ENCODE measurements around the gene MOK.
A peak's percentile ranks its signal among the peaks of the same experiment; 100 is the strongest.
"Not testable (repeated sequence)": the region's sequence is repeated elsewhere in the genome, so short reads cannot be mapped to it uniquely, and the experiment has no call there.

Gene MOK

DNA sequence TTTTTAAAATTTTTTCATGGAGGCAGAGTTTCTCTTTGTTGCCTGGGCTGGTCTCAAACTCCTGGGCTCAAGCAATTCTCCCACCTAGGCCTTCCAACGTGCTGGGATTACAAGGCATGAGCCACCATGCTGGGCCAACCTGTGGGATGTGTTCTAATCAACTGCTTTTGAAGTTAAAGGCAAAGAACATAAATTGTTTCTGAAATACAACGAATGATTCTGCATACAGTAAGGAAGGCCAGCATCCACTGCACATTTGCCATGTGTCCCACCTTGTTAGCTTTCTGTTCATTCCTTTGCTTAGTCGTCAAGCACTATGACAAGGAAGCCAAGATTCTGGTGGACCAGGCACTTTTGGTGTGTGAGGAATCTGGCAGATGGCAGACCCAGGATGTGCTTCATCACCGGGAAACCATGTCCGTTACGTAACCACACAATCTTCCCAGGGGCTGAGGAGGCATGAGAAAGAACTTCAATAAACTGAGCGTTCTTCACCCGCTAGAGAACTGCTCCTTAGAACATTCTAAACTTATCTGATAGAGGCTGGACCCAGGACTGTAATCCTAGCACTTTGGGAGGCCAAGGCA, 24.5 kb downstream of the MOK start:
- no peak for DNase-seq

DNA sequence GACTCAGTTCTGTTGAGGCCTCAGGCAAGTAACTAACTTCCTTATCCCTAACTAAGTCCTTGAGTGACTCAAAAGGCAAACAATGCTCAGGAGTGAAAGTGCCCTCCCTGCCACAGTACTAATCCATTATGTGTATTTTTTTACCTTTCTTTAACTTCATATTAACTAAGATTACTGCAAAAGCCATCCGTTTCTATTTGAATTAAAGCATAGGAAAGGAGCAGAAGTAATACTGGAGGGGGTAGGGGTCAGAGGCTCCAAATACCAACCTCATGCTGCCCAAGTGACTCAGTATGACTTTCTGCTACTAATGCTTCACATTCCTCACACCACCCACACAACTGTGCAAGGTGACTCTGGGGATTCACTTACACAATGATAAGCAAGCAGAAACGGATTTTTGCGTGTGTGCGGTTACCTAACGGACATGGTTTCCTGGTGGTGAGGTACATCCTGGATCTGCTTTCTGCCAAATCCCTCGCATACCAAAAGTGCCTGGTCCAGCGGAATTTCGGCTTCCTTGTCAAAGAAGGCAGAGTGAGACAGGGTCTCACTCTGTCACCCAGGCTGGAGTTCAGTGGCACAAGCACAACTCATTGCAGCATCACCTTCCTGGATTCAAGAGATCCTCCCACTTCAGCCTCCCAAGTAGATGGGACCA, 25.1 kb downstream of the MOK start:
- DNase-seq, result no peak

DNA sequence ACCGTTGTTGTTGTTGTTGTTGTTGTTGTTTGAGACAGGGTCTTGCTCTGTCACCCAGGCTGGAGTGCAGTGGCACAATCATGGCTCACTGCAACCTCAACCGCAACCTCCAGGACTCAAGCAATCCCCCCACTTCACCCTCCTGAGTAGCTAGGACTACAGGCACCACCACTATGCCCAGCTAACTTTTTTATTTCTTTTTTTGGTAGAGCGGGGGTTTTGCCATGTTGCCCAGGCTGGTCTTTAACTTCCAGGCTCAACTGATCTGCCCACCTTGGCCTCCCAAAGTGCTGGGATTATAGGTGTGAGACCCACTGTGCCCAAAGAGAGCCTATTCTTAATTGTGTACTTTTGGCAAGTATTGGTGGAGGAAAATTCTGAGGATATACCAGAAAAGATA, 25.7 kb downstream of the MOK start:
- DNase-seq, result no peak

DNA sequence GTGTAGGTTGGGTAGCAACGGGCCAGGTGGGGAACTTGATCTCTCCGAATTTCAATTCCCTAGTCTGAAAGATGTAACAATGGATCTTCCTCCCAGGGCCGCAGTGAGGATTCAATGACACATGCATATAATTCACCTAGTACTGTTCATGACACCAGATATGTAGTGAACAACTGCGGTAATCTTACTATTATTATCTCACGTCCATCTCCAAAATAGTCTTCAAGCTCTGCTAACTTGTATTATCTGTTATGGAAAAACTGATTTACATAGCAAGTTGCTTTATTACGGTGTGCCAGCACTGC, 26.4 kb downstream of the MOK start:
- DNase-seq, result no peak

DNA sequence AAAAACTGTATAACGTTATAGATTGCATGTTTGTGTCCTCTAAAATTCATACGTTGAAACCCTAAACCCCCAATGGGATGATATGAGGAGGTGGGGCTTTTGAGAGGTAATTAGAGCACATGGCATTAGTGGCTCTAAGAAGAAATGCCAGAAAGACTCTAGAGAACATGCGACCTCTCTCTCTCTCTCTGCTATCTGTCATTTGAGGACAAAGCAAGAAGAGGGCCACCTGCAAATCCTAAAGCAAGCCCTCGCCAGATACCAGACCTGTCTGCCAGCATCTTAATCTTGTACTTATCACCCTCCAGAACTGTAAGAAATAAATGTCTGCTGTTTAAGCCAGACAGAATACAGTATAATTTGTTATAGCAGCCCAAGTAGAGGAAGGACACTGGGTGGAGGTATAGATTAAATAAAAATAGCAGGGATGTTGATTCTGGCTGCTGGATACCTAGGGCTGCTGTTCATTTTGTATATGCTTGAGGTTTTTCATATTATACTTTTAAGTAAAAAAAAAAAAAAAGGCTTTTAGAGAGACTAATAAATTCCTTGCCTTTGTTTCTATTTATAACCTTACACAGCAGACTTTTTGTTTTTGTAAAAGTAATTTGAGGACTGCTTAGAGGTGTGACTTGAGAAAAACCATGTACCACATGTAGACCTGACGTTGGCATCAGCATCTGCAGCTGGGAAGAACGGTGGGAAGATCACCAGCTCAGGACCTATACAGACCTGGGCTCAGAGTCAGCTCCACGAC, 26.9 kb downstream of the MOK start:
- DNase-seq, result no peak

DNA sequence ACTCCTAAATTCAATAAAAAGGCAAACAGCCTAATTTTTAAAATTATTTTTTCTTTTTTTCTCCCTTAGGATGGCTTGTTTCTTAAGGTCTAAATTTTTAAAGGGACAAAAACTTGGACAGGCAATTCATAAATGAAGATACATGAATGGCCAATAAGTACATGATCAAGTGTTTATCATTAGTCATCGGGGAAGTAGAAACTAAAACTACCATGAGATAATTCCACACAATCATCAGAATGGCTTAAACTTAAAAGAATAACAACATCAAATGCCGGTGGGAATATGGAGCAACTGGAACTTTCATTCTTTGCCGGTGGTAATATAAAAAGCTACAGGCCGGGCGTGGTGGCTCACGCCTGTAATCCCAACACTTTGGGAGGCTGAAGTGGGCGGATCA, 29.1 kb downstream of the MOK start:
- DNase-seq, result no peak

DNA sequence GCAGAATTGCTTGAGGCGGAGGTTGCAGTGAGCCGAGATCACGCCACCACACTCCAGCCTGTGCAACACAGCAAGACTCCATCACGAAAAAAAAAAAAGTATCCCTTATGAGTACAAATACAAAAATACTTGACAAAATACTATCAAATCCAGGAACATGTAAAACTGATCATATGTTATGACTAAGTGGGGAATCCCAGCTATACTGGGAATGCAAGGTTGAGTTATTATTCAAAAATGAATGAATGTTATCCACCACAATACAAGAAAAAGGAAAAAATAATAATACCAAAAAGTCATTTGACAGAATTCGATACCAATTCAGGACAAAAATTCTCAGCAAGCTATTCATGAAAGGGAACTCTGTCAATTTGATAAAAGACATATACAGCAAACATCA, 32.6 kb downstream of the MOK start:
- DNase-seq, result no peak

DNA sequence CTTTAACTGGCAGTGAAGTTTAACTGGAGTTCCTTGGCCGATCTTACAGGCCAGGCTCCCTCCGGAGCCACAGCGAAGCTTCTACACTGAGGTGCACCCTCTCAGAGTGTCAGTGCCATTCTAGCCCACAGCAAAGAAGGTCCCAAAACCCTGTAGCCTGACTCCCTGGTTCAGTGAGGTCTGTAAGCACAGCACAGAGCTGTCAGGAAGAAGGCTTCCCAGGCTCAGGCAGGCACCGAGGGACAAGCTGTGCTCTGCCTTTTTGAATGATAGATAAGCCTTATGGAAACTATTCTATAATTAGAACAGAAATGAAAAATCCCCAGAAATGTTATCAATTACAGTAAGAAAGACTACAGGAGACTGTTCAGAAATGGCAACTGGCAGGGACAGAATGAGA, 40.2 kb downstream of the MOK start:
- no peak for DNase-seq

DNA sequence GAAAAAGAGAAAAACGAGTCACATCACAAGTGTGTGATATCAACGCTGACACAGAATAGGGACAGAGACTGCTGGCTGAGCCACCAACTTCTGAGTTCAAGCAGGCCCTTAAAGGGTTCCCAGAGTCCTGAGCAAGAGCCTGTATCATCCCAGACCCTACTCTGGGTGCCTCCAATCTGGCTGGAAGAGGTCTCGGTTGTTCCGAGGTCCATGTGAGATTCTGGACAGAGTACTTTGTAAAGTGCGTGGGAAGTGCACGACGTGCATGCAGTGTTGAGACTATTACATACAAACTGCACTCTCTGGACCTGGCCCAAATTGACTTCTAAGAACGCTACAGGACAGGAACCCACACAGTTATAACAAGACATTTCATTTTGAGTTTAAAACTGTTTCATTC, 40.6 kb downstream of the MOK start:
- DNase-seq, result no peak

DNA sequence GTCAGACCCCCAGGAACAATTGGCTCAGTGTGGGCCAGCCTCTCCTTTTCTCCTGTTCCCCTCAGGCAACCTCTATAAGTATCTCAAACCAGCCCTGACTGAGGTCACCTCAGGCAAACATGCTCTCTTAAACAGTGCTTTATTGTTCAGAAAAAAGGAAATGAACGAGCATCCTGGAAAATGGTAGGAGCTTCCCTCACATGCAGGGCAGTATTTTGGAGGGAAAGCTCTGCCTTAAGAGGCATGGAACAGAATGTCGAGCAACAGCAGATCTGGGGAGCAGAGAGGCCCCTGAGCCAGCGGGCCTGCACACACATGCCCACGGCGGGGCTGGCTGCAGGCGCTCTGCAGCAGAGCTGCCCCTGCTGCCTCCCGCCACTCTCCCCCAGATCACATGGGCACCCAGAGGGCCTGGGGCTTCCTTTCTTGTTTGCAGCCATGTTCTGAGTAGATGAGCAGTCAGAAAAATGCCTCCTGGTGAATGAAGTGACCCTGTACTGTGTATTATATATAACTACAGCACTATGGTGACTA, 42.0 kb downstream of the MOK start:
- DNase-seq, result no peak

DNA sequence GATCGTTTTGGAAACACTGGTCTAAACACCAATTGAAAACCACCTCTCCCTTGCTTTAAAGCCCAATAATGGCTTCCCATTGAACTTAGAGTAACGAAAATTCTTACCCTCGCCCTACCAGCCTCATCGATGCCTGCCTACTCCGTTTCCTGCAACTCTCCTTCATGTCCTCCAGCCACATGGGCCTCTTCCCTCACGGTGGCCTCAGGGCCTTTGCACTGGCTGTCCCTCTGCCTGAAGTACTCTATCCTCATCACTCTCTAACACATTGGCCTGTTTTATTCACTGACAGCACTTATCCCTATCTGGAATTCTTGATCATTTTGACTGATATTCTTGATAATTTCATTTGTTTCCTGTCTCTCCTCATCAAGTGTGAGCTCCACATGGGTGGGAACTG, 46.8 kb downstream of the MOK start:
- DNase-seq, result no peak

DNA sequence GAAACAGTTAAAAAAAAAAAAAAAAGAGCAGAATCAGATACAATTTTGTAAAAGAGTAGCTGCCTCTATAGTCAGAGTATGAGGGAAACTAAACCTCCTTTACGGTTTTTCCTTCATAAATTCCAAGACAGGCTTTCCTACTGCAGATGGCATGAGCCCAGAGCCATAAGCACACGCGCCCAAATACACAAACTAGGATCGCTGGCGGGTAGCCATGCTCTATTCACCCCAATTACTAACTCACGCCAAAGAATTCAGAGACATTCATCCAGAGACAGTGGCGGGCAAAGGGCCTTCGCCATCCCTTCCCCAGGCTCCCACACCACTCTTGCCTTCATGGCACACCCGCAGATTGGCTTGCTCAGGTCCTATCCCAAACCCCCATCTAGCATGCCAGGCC, 48.2 kb downstream of the MOK start:
- DNase-seq, result no peak

DNA sequence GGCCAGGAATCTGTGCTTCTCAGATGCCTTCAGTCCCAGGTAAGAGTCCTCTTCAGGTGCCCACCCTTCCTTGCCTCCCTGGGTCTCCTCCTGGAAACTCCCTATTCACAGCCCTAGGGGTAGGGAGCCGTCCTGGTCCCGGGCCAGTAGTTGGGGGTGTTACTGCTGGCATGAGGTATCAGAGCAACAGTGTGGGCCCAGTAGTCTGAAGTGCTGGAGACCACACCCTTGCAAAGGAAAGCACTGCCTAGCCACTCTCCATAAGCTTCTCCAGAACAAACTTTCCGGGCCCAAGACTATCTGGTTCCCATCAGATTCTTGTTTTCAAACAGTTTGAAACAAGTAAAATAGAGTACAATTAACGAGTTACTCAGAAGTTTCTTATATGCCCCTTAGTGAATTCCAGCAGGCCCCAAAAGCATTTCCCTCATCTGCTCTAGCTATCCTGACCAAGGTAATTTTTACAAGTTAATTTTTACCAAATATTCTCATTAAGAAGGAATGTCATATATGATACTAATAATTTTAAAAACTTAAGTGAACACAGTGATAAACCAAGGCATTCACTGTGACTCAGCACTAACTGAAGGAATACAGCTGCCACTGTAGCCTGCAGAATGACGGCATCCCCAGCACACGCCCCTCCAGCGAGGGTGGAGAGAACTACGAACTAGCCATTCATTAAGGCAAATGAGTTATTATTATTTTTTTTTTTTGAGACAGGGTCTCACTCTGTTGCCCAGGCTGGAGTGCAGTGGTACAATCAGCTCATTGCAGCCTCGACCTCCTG, 49.4 kb downstream of the MOK start:
- no peak for DNase-seq

DNA sequence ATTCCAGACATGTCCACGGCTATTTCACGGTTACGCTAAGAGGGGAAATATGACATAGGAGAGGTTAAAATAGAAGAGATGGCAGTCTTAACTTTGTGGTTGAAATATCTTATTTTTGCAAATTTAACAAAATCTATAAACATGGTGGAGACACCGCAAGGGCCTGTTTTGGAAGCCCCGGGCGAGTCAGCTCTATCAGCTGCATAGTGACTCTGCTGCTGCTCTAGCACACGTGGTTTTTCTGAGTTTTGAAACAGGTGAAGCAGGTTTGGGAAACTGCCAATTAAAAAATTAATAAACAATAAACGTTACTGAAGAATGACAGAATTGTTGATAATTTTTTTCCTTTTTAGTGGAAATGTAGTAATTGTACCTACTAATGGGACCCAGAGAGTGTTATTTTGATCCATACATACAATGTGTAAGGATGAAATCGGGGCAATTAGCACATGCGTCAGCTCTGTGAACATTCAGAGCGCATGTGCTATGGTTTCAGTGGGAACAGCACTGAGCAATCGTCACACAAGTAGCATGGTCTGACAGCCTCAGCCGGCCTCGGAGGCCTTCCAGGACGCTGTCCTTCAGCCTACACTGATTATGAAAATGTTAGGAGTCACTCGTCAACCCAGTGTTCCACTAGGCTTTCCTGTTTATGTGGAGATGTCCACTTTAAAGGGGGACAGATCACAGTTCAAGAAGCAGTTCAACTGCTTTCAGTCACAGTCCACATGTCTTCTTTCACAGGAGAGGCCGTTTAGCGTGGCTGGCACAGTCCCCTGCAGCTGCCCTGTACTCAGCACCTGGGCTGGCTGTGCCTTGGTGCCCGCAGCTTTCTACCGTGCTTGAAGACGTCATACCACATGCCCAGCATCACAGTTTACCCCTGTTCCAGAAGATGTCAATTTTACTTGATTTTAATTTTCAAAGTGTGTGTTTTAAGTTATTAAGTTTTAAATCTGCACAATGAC, 51.8 kb downstream of the MOK start:
- no peak for DNase-seq

DNA sequence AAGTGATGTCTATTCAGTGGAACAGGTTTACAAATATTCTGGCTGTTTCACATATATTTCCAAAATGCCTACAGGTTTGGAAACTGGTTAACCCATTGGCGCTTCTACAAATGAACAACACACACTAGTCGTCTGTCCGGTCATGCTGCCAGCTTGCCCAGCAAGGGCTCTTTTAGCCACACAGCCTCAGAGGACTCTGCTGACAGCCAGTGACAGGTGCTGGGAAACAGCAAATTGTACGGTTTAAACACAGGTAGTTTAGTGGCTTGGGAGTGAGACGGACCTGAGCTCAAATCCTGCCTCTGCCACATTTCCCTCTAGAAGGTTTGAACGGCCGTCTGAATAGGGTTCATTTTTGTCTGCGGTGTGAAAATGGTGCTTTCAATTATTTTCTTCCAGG, 53.8 kb downstream of the MOK start:
- DNase-seq, result no peak

DNA sequence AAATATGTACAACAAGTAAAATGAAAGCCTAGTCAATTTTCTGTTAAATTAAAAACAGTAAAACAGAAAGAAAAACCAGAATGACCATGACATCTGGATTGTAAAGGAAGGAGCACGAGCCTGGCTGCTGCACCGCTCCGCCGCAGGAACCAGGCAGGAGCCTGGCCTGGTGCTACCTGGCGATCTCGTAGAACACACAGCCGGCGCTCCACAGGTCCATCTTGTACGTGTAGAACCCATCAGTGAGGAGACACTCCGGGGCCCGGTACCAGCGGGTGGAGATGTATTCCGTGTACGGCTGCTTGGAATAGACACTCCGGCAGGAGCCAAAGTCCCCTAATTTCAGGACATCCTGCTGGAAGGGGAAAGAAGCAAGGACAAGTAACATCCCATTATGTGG, 54.3 kb downstream of the MOK start:
- no peak for DNase-seq

DNA sequence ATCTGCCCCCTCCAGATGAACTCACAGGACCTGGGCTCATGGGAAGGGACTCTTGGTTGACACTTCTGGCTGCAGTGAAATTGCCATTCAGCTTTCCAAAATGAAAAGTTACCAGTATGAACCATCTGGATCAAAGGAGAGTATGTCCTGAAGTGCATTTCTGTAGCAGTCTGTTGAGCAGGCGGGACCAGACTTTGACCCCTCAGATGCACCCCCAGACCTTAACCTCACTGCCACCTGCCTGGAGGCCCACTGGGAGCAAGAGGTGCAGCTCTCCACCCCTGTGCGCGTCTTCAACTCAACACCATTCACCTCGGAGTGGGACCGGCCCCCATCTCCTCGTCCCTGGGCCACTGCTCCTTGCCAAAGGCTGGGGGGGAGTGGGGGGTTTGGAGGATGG, 55.0 kb downstream of the MOK start:
- DNase-seq, result no peak

DNA sequence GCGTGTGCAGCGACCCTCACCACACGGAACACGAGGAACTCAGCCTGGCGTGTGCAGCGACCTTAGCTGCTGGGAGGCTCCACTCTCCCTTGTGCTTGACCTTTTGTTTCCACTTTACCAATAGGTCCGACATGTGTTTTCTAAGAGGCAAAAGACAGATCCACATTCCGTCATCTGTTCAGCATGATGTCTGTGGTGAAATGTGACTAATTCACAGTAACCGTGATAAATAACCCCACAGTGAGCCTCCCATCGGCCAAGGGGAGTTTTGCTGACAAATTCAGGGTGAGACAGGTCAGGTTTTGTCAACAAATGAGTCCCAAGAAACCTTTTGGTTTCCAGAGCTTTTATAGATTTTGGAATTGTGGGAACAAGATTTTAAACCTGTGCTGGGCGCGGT, 55.9 kb downstream of the MOK start:
- DNase-seq, result no peak

DNA sequence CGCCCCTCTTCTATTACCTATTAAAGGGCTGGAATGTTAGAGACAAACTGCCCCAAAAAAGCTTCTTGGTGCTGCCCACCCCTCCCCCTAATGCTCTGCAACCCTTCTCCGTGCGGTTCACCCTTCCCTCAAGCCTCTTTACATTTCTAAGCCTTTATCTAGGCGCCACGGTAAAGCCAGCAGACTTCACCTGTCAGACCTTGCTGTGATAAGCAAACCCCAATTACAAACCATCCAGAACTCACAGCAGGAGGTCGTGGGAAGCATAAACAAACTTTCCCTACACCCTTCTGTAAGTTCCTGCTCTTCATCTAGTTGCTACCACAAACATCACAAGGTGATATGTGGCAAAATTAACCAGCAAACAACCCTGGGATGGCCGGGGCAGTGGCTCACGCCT, 56.8 kb downstream of the MOK start:
- peak; percentile 50 for DNase-seq

DNA sequence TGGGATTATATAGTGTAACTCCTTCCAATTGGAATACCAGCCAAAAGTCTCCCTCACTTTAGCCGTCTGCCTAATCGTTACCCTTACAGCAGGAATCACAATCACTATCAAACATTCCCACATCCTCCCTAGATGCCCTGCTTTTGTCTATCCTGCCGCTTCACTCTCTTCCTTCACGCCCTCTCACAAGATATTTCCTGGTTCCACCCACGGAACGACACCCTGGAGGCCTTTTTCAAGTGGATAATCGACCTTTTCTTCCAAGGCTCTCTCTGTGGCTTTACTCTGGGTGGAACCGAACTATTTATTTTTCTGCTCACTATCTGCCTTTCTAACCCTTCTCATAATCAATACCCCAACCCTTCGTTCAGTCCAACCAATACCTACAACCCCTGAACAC, 58.9 kb downstream of the MOK start:
- DNase-seq, result no peak

DNA sequence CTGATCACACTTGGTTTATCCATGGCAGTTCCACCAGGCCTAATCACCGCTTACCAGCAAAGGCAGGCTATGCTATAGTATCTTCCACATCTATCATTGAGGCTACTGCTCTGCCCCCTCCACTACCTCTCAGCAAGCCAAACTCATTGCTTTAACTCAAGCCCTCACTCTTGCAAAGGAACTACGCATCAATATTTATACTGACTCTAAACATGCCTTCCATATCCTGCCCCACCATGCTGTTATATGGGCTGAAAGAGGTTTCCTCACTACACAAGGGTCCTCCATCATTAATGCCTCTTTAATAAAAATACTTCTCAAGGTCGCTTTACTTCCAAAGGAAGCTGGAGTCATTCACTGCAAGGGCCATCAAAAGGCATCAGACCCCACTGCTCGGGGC, 61.2 kb downstream of the MOK start:
- DNase-seq, result not testable (repeated sequence)

DNA sequence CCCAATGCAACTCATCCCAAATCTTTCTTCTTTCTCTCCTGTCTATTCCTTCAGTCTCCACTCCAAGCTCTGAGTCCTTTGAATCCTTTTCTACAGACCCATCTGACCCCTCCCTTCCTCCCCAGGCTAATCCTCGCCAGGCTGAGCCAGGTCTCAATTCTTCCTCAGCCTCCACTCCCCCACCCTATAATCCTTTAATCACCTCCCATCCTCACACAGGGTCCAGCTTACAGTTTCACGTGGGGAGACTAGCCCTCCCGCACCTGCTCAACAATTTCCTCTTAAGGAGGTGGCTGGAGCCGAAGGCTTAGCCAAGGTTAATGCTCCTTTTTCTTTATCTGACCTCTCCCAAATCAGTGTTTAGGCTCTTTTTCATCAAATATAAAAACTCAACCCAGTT, 63.8 kb downstream of the MOK start:
- DNase-seq, result no peak

DNA sequence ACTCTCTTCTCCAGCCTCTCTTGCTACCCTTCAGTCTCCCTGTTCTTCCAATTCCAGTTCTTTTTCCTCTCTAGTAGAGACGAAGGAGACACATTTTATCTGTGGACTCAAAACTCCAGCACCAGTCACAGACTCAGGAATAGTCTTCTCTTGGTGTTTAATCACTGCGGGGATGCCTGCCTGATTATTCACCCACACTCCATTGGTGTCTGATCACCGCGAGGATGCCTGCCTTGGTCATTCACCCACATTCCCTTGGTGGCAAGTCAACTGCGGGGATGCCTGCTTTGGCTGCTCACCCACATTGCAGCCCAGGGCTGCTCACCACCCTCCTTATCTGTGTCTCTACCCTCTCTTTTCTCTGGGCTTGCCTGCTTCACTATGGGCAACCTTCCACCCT, 64.5 kb downstream of the MOK start:
- DNase-seq, result not testable (repeated sequence)

Data from COR-L47 (cell line).